ENCODE results near the gene ARSJ.
"Not testable (repeated sequence)": the region's sequence is repeated elsewhere in the genome, so short reads cannot be mapped to it uniquely, and the experiment has no call there.

The ARSJ gene

GRCh38 chr4:113957956-113958355 lies 21.5 kb downstream of the ARSJ start:
- no peak for DNase-seq (ENCODE audit: low read depth)

GRCh38 chr4:113955948-113956347 lies 23.5 kb downstream of the ARSJ start:
- no peak for DNase-seq (ENCODE audit: low read depth)

GRCh38 chr4:113955411-113955810 lies 24.0 kb downstream of the ARSJ start:
- DNase-seq (ENCODE audit: low read depth): no peak

- no peak for DNase-seq (ENCODE audit: low read depth)
These were observed 25.6 kb downstream of the ARSJ start for GRCh38 chr4:113953888-113954287.

GRCh38 chr4:113952452-113953029 lies 26.9 kb downstream of the ARSJ start:
- no peak for DNase-seq (ENCODE audit: low read depth)

GRCh38 chr4:113951263-113951662 lies 28.2 kb downstream of the ARSJ start:
- DNase-seq (ENCODE audit: low read depth): no peak

- DNase-seq (ENCODE audit: low read depth): no peak
These were observed 29.2 kb downstream of the ARSJ start for GRCh38 chr4:113950207-113950606.

GRCh38 chr4:113947484-113947883 lies 32.0 kb downstream of the ARSJ start:
- no peak for DNase-seq (ENCODE audit: low read depth)

GRCh38 chr4:113945906-113946305 lies 33.5 kb downstream of the ARSJ start:
- no peak for DNase-seq (ENCODE audit: low read depth)

- DNase-seq (ENCODE audit: low read depth): no peak
These were observed 35.6 kb downstream of the ARSJ start for GRCh38 chr4:113943863-113944262.

GRCh38 chr4:113943085-113943484 lies 36.4 kb downstream of the ARSJ start:
- DNase-seq (ENCODE audit: low read depth): no peak

- DNase-seq (ENCODE audit: low read depth): no peak
These were observed 37.6 kb downstream of the ARSJ start for GRCh38 chr4:113941836-113942235.

GRCh38 chr4:113940103-113940502 lies 39.3 kb downstream of the ARSJ start:
- not testable (repeated sequence) for DNase-seq (ENCODE audit: low read depth)

- DNase-seq (ENCODE audit: low read depth): no peak
These were observed 44.3 kb downstream of the ARSJ start for GRCh38 chr4:113935190-113935589.

GRCh38 chr4:113924706-113925105 lies 54.7 kb downstream of the ARSJ start:
- not testable (repeated sequence) for DNase-seq (ENCODE audit: low read depth)

GRCh38 chr4:113921089-113921794 lies 58.2 kb downstream of the ARSJ start:
- DNase-seq (ENCODE audit: low read depth): no peak

GRCh38 chr4:113919611-113920010 lies 59.8 kb downstream of the ARSJ start:
- DNase-seq (ENCODE audit: low read depth): no peak

GRCh38 chr4:113919145-113919544 lies 60.3 kb downstream of the ARSJ start:
- DNase-seq (ENCODE audit: low read depth): no peak

- DNase-seq (ENCODE audit: low read depth): no peak
These were observed 70.6 kb downstream of the ARSJ start for GRCh38 chr4:113908829-113909228.

- DNase-seq (ENCODE audit: low read depth): no peak
These were observed 71.9 kb downstream of the ARSJ start for GRCh38 chr4:113907559-113907958.

- DNase-seq (ENCODE audit: low read depth): no peak
These were observed 74.1 kb downstream of the ARSJ start for GRCh38 chr4:113905301-113905700.

- DNase-seq (ENCODE audit: low read depth): no peak
These were observed 74.6 kb downstream of the ARSJ start for GRCh38 chr4:113904877-113905276.

GRCh38 chr4:113901994-113902787 lies 77.3 kb downstream of the ARSJ start:
- no peak for DNase-seq (ENCODE audit: low read depth)
